Neural cell (in vitro differentiated cells): ENCODE results near the gene BCOR. TPM values are rescaled to one million over a fixed set of nuclear protein-coding genes. Genes with fewer than 3 reads are reported as not detected.

Experiments used
- H2AFZ ChIP-seq: fragments of 200-600, 300-800 bp; sonication (generic), shearing (Covaris generic); 2 replicates; pipeline ENCODE4 v1.6.0; 2014; ENCODE audit warnings: low read depth, mild to moderate bottlenecking, antibody characterized with exemption, low read length, moderate library complexity
- H3F3A ChIP-seq: fragments of 200-600 bp; shearing (Covaris generic); 2 replicates; pipeline ENCODE4 v1.6.1; 2016; ENCODE audit warnings: mild to moderate bottlenecking, moderate library complexity, mixed read lengths, antibody characterized with exemption, low read length; ENCODE audit not compliant: insufficient read depth, poor library complexity, severe bottlenecking
- H3K27ac ChIP-seq: fragments of 200-600, 300-800 bp; sonication (generic), shearing (Covaris generic); 2 replicates; pipeline ENCODE4 v1.5.1; 2014; ENCODE audit warnings: mild to moderate bottlenecking, low read length, moderate library complexity
- H3K27me3 ChIP-seq: fragments of 300-800, 200-600 bp; sonication (generic), shearing (Covaris generic); 2 replicates; pipeline ENCODE4 v1.6.0; 2014; ENCODE audit warnings: mild to moderate bottlenecking, low read depth, low read length, moderate library complexity; ENCODE audit not compliant: insufficient read depth
- H3K36me3 ChIP-seq: fragments of 300-800, 200-600 bp; sonication (generic), shearing (Covaris generic); 2 replicates; pipeline ENCODE4 v1.5.1; 2014; ENCODE audit warnings: mild to moderate bottlenecking, antibody characterized with exemption, low read length, moderate library complexity; ENCODE audit not compliant: insufficient read depth
- H3K4me2 ChIP-seq: fragments of 300-800, 200-600 bp; sonication (generic), shearing (Covaris generic); 2 replicates; pipeline ENCODE4 v1.6.0; 2014; ENCODE audit warnings: mild to moderate bottlenecking, low read length
- H3K4me3 ChIP-seq: fragments of 300-800, 200-600 bp; sonication (generic), shearing (Covaris generic); 2 replicates; pipeline ENCODE4 v1.5.1; 2014; ENCODE audit warnings: mild to moderate bottlenecking, low read length, moderate library complexity
- H3K79me2 ChIP-seq: fragments of 200-600 bp; shearing (Covaris generic); replicated peaks from 2 replicates; pipeline ENCODE4 v1.6.0; 2014; ENCODE audit warnings: mild to moderate bottlenecking, low read length, moderate library complexity; ENCODE audit not compliant: insufficient read depth
- H3K9ac ChIP-seq: fragments of 300-800, 200-600 bp; sonication (generic), shearing (Covaris generic); 2 replicates; pipeline ENCODE4 v1.6.1; 2016; ENCODE audit warnings: mild to moderate bottlenecking, low read length, mixed read lengths
- H3K9me2 ChIP-seq: fragments of 200-600 bp; shearing (Covaris generic); 2 replicates; pipeline ENCODE4 v1.6.1; 2016; ENCODE audit warnings: mild to moderate bottlenecking, low read length, mixed read lengths; ENCODE audit not compliant: insufficient read depth
- H3K9me3 ChIP-seq: fragments of 200-600, 300-800 bp; sonication (generic), shearing (Covaris generic); 2 replicates; pipeline ENCODE4 v1.6.1; 2016; ENCODE audit warnings: mild to moderate bottlenecking, mixed run types, low read length, moderate library complexity, mixed read lengths
- H4K20me1 ChIP-seq: fragments of 200-600 bp; shearing (Covaris generic); 2 replicates; pipeline ENCODE4 v1.6.1; 2016; ENCODE audit warnings: mild to moderate bottlenecking, mixed run types; ENCODE audit not compliant: insufficient read depth
- EP300 ChIP-seq: fragments of 450-650 bp; conservative IDR thresholded peaks from 2 replicates; pipeline ENCODE4 v1.6.1; 2014; ENCODE audit warnings: antibody characterized with exemption, mild to moderate bottlenecking, moderate library complexity; ENCODE audit not compliant: poor library complexity, severe bottlenecking
- MXI1 ChIP-seq: fragments of 450-650 bp; conservative IDR thresholded peaks from 2 replicates; pipeline ENCODE4 v1.6.1; 2014; ENCODE audit warnings: antibody characterized with exemption, mild to moderate bottlenecking; ENCODE audit not compliant: poor library complexity, severe bottlenecking
- POLR2AphosphoS5 ChIP-seq: IDR thresholded peaks from 2 replicates; pipeline ENCODE4 v1.6.1; 2012
- RAD21 ChIP-seq: fragments of 450-650 bp; conservative IDR thresholded peaks from 2 replicates; pipeline ENCODE4 v1.6.1; 2014; ENCODE audit warnings: antibody characterized with exemption, mild to moderate bottlenecking, moderate library complexity
- SMC3 ChIP-seq: fragments of 450-650 bp; conservative IDR thresholded peaks from 2 replicates; pipeline ENCODE4 v1.6.1; 2014; ENCODE audit warnings: antibody characterized with exemption, mild to moderate bottlenecking, moderate library complexity; ENCODE audit not compliant: poor library complexity
- TAF1 ChIP-seq: IDR thresholded peaks from 2 replicates; pipeline ENCODE4 v1.6.1; 2012; ENCODE audit warnings: low read depth
- polyA plus RNA-seq: library from polyadenylated mRNA; depleted of rRNA; stranded (reverse); fragments of >200 nt; gene quantifications from 2 replicates; pipeline ENCODE4 v1.2.3, GENCODE V29; 2014
- TF ChIP-seq, protein P1 (sequence below): IDR thresholded peaks from 2 replicates; pipeline ENCODE4 v1.6.1; 2012; ENCODE audit warnings: borderline replicate concordance
- TF ChIP-seq, protein P2 (sequence below): fragments of 450-650 bp; IDR thresholded peaks from 2 replicates; pipeline ENCODE4 v1.5.1; 2014; ENCODE audit warnings: antibody characterized with exemption, mild to moderate bottlenecking, moderate library complexity; ENCODE audit not compliant: poor library complexity, severe bottlenecking

The BCOR gene
- polyA plus RNA-seq, 1 donor from 2014 or later: 18.0 TPM

DNA sequence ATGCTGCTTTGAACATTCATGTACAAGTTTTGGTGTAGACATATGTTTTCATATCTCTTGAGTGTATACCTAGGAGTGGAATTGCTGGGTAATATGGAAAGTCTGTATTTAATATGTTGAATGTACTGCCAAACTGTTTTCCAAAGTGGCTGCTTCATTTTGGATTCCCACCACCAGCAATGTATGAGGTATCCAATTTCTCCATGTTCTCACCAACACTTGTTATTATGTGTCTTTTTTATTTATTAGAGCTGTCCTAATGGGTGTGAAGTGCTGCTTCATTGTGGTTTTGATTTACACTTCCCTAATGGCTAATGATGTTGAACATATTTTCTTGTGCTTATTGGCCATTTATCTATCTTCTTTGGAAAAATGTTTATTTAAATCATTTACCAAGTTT is 60.4 kb downstream of the BCOR start:
- H3K36me3 ChIP-seq: no peaks in the 10 kb centered on the region
- no peak for TF ChIP-seq POLR2AphosphoS5
- no peak for TF ChIP-seq SMC3
- no peak for TF ChIP-seq RAD21
- TF ChIP-seq, protein P1, sequence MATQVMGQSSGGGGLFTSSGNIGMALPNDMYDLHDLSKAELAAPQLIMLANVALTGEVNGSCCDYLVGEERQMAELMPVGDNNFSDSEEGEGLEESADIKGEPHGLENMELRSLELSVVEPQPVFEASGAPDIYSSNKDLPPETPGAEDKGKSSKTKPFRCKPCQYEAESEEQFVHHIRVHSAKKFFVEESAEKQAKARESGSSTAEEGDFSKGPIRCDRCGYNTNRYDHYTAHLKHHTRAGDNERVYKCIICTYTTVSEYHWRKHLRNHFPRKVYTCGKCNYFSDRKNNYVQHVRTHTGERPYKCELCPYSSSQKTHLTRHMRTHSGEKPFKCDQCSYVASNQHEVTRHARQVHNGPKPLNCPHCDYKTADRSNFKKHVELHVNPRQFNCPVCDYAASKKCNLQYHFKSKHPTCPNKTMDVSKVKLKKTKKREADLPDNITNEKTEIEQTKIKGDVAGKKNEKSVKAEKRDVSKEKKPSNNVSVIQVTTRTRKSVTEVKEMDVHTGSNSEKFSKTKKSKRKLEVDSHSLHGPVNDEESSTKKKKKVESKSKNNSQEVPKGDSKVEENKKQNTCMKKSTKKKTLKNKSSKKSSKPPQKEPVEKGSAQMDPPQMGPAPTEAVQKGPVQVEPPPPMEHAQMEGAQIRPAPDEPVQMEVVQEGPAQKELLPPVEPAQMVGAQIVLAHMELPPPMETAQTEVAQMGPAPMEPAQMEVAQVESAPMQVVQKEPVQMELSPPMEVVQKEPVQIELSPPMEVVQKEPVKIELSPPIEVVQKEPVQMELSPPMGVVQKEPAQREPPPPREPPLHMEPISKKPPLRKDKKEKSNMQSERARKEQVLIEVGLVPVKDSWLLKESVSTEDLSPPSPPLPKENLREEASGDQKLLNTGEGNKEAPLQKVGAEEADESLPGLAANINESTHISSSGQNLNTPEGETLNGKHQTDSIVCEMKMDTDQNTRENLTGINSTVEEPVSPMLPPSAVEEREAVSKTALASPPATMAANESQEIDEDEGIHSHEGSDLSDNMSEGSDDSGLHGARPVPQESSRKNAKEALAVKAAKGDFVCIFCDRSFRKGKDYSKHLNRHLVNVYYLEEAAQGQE: no peak
- no peaks in the 10 kb centered on the region for H3K9me3 ChIP-seq
- no peaks in the 10 kb centered on the region for H3F3A ChIP-seq
- no peak overlapping the region for H3K27ac ChIP-seq
- no peaks in the 10 kb centered on the region for H3K27me3 ChIP-seq
- no peak overlapping the region for H3K9ac ChIP-seq
- H3K4me3 ChIP-seq: no peak overlapping the region
- no peaks in the 10 kb centered on the region for H3K79me2 ChIP-seq
- no peaks in the 10 kb centered on the region for H3K9me2 ChIP-seq
- H3K4me2 ChIP-seq: no peak overlapping the region
- H2AFZ ChIP-seq: no peak overlapping the region
- H4K20me1 ChIP-seq: no peaks in the 10 kb centered on the region

DNA sequence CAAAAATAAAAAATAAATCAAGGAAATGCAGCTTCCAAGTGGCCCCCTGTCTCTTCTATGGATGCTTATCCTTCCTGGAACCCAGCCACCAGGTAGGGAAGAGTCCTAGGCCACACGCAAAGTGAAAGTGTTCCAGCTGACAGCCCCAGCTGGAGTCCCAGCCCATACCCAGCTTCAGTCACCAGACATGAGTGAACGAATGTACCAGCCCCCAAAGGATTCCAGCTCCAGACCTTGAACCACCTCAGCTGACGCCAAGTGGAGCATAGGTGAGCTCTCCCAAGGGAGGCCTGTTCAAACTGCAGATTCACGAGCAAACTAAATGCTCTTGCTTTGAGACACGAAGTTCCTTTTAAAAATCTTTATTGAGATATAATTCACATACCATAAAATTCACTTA is 62.0 kb downstream of the BCOR start:
- Histone ChIP-seq H2AFZ (no peak overlapping the region), H3K27ac (no peak overlapping the region), H3K9me2 (no peaks in the 10 kb centered on the region), H3K4me3 (no peak overlapping the region), H3K27me3 (no peaks in the 10 kb centered on the region), H3K4me2 (no peak overlapping the region), H3K9me3 (no peaks in the 10 kb centered on the region), H3K36me3 (no peaks in the 10 kb centered on the region), H3K9ac (no peak overlapping the region), H3K79me2 (no peaks in the 10 kb centered on the region), H4K20me1 (no peaks in the 10 kb centered on the region), H3F3A (no peaks in the 10 kb centered on the region)
- TF ChIP-seq SMC3 (no peak), RAD21 (no peak), TAF1 (no peak), MXI1 (no peak), POLR2AphosphoS5 (no peak), EP300 (no peak)
- TF ChIP-seq, protein P1: no peak
- TF ChIP-seq, protein P2, sequence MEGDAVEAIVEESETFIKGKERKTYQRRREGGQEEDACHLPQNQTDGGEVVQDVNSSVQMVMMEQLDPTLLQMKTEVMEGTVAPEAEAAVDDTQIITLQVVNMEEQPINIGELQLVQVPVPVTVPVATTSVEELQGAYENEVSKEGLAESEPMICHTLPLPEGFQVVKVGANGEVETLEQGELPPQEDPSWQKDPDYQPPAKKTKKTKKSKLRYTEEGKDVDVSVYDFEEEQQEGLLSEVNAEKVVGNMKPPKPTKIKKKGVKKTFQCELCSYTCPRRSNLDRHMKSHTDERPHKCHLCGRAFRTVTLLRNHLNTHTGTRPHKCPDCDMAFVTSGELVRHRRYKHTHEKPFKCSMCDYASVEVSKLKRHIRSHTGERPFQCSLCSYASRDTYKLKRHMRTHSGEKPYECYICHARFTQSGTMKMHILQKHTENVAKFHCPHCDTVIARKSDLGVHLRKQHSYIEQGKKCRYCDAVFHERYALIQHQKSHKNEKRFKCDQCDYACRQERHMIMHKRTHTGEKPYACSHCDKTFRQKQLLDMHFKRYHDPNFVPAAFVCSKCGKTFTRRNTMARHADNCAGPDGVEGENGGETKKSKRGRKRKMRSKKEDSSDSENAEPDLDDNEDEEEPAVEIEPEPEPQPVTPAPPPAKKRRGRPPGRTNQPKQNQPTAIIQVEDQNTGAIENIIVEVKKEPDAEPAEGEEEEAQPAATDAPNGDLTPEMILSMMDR: no peak
